HG03060 (cell line): Measurements from ENCODE around the gene PTPN7.
"Not testable (repeated sequence)": the region's sequence is repeated elsewhere in the genome, so short reads cannot be mapped to it uniquely, and the experiment has no call there.

ENCODE experiments used
- ATAC-seq: cut with Tn5 transposase; IDR thresholded peaks from one replicate; pipeline ENCODE4 v1.9.1; 2021; ENCODE audit warnings: low read depth, moderate number of reproducible peaks; ENCODE audit not compliant: unreplicated experiment

PTPN7 gene

DNA sequence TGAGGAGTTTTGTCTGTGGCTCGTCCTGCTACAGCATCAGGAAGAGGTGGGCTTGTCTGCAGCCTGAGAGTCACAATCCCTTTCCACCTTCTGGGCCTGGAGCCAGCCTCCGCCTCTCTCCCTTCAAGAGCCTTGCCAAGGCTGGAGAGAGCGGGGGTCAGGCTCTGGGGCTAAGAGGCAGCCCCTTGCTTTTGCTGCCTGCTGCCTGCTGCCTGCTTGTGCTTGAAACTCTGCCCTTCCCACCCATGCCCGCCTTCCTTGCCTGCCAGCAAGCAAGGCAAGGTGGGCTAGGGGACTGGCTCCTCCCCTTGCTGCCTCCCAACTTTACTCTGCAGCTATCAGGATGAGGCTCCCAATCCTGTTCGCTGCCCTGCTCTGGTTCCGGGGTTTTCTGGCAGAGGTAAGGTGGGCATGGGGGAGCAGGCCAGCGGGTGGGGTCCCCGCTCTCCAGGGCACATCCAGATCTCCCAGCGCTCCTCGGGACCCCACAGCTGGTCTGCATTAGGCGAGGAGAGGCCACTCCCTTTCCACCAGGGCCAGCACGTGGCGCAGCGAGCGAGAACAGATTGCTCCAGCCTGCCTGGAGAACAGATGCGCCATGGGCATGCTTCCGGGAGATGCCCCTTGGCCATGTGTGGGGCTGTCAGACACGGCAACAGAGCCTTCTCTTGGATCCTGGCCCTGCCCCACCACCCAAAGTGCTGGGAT is 7.5 kb upstream of the PTPN7 start:
- ATAC-seq = no peak

DNA sequence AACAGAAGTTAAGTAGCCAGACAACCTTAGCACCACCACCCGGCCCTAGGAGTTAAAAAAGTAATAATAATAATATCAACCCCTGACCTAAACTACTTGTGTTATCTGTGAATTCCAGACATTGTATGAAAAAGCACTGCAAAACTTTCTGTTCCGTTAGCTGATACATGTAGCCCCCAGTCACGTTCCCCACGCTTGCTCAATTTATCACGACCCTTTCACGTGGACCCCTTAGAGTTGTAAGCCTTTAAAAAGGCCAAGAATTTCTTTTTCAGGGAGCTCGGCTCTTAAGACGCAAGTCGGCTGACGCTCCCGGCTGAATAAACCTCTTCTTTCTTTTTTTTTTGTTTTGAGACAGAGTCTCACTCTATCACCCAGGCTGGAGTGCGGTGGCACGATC is 6.7 kb upstream of the PTPN7 start:
- ATAC-seq = not testable (repeated sequence)

DNA sequence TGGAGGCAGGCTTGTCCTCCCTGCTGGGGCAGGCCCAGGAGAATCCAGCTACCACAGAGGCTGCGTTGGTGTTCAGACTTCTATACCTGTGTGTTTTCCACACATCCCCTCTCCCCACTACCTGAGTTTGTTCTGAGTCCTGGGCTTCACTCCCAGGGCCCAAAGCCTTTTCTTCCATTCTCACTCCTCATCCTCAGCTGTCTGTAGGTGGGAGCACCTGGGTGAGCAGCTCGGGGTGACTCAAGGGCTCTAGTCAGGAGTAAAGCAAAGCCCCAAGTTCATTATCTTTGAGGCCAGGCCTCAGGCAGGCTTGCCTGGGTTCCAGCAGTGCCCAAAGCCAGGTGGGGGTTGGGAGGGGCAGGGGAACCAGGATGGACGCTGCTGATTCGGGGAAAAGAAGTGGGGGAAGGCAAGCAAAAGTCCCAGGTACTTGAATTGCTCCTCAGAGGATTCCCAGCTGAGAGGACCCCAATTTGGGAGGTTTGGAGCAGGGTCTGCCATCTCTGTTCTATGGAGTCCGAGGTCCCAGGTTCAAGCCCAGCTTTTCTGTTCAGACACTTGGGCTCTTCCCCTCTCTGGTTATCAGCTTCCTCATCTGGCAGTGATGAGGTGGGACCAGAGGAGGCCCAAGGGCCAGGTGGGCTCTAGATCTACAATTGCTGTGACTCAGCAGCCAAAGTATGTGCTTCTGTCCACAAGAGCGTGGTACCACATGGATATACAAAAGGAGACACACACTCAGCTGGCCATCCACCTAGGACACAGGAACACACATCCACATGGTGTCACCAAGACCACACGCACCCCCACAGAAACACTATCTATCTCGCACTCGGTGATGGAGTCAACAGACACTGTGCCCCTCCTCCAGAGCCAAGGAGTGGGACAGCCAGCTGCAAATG is 5.8 kb upstream of the PTPN7 start:
- ATAC-seq = no peak

DNA sequence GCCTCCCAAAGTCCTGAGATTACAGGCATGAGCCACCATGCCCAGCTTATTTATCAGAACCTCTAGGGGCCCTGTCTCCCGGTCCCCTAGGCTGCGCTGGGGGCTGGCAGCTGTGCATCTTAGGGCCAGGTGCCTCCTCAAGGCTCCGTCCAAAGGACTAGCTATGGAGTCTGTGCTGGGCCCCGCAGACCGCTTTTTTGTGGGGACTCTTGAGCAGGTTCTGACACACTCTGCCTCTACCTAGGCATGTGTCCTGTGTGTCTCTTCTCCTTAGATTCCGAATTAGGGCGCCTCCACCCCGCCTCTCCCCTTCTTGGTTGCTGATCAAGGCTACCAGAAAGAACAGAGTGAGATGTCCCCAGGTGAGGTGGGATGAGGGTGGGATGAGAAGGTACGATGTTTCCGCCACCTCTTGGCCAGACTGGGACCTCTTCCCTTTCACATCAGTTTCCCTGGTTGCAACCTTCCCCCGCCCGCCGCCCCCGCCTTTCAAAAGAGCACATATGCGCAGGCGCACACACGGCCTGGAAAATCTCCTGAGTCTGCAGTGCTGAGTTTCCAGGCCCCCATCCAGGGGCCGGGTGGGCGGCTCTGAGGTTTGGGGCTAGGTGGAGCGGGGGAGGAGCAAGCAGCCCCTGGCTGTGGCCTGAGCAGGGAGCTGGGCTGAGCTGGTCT is 5.0 kb upstream of the PTPN7 start:
- no peak for ATAC-seq

DNA sequence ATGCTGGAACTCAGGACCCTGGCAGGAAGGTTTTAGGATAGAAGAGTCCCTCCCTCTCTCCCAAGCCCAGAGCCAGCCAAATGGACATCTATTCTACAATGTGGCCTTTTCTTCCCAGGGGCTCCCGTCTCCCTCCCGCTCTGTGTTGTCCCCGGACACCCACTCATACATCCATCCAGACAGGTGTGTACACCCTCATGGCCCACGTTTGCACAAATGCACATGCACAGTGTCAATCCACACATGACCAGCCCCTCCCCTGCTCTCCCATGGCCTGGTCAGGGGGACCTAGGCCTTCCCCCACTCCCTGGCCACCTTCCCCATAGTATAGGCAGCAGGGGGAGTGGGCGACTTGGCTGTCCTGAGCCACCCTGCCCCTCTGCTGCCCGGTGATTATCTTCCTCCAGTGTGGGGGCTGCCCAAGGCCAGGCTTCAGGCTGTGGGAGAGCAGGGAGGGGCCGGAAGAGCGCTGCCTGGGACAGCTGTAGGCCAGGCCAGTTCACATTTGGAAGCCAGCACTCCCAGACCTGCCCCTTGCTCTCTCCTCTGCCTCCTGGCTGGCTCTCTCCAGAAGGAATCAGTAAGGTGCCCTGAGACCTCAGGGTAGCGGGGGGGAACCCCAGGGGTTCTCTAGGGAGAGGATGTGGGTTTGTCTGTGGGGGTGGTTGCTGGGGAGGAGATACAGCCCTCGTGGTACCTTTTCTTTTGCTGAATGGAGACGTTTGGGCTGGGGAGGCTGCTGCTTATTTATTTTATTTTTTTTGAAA is 4.1 kb upstream of the PTPN7 start:
- ATAC-seq = no peak

DNA sequence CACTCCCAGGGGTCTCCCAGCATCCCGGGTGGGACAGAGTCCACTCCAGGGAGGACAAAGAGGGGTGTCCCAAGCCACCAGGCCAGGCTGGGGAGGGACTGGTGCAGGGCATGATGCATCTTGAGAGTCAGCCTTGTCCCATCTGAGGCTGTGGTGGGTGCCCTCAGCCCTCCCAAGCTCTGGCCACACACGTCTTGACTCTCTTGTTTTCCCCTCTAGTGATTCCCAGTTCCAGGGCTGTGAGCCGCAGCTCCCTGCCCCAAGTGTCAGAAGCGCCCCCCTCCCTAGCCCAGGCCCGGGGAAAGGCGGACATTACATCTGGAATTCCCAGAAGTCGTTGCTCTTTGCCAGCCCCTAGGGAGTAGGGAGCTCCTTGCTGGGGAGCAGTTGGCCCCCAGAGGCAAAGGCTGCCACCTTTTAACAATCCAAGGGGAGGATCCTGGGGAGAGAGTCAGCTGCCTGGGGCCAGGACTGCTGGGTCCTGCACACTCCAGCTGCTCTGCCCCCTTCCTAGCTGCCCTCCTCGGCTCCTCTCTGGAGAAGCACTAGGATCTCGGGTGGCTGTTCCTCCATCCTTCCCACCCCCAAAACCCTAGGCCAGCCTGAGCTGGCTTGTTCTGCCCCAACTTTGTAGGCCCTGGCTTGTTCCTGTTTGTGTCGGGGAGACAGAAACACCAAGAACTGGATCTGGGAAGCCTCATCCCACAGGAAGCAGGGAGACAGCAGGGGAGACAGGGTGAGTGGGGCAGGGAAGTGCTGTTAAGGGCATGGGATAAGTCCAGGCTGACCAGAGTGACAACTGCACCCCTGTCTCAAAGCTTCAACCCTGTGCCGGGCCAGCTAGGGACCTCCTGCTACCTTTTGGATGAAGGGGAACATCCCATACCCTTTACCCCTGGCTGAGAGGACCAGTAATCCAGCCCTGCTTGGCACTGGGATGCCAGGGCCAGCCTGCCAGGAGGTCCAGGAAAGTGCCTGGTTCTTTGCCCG is 3.2 kb upstream of the PTPN7 start:
- no peak for ATAC-seq

DNA sequence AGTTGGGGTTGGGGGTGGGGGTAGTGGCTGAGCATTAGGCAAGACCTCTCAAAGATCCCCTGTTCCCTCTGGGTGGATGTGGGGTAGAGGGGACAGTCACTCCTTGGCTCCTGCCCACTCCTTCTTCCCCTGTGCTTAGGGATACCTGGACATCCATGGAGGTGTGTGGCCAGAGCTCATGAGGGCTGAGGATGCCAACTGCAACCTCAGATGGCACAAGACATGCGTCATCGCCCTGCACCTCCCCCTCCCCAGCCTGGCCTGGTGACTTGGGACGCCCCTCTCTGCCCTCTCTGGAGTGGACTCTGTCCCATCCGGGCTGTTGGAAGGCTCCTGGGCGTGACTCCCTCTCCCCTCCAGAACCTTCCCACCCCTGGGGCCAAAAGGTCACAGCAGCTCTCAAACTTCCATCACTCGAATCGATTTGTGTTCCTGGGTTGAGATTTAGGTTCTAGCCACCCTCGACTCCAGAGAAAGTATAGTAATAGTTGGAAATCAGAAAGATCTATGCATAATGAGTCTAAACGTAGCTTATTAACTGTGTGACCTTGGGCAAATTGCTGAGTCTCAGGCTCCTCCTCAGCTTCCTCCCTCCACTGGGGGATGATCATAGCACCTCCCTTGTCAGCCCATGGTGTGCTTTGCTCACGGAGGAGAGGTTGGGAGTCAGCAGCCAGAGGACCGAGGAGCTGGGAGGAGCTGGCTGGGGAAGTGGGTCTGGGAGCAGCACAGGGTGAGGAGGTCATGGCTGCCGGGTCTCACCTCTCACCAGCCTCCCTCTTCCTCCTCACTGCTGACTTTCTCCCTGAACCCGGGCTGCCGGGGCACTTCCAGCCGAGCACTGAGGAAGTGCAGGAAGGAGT is 2.2 kb upstream of the PTPN7 start:
- ATAC-seq = no peak

DNA sequence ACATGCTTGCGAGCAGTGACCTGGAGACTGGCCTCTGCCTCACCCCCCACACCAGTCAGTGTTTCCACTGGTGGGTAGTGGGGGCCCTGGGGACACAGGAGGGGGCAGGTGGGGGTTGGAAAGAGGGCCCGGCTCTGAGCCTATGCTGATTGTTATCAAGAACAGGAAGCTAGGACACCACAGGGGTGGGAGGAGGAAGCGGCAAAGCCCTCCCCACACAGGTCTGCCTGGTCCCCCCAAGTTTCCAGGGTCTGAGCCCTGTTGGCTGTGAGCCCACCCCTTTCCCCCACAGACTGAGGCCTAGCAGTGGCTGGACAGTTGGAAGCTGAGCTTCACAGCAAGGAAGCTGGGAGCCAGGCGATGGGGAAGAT is 1.6 kb upstream of the PTPN7 start:
- ATAC-seq = no peak

DNA sequence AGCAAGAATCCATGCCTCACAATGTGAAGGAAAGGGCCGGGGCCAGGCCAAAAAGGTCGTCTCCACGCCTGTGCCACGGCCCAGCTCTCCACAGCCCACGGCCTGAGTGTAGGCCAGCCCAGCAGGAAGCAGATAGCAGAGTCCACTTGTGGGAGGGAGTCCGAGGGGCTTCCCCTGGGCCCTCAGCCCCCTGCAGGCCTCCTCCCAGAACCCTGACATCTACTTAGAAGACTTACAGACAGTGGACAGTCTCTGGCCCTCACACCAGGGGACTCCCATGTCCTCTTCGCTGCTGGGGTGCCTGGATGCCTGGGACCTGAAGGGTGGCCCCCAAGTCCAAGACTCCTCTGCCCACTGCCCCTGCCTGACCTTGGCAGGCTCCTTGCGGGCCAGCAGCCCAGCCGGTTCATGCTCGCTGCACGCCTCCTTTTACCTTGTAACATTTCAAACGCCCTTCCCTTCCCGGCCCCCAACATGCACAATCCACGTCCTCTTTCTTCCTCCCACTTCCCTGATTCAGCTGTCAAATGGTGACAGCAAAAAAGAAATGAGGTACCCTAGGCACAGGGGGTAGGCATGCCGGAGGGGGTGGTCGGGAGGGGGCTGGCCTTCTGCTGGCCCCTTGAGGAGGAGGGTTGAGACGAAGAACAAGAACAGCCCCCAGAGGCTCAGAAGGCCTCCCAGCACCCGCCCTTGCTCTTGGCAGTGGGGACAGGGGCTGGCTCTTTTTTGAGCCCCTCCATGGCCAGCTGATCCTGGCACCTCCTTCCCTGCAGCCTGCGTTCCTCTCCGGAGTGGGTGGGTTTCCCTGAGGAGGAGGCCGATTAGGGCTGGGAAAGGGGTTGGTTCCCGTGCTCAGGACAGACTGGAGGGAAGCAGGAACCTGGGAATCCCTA is 997 bp upstream of the PTPN7 start:
- no peak for ATAC-seq

DNA sequence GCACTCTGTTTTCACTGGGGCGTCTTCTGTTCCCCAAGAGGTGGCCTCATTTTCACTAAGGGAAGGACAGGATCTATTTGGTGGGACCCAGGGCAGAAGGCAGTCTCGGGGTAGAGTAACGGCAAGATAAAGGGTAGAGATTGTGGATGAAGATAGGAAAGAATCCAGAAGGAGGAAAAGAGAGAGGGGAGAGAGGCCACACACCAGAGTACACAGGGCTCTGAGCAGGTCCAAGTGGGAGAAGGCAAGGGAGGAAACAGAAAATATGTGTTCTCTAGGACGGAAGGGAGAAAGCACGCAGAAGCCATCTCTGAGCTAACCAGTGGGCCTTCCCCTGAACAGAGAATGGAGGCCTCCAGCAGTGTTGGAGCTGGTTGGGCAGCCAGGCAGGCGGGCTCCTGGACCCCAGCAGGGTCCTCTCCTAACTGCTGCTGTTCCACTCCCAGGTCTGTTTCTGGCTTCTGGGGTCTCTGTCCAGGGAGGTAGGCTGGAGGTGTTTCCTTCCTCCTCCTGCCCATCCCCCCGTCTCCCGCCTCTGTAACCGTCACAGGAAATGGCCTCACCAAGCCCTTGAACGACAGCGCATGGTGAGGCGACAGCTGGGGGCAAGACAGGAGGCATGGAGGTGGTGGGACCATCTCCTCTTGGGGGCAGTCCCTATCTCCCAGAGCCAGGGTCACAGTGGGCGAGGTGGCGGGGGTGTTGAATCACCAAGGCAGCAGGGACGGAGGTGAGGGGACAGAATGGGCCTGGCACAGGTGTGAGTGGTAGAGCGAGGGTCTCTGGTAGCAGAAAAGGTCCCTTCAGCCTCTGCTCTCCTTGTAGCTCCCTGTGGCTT is 649 bp downstream of the PTPN7 start:
- ATAC-seq = no peak

DNA sequence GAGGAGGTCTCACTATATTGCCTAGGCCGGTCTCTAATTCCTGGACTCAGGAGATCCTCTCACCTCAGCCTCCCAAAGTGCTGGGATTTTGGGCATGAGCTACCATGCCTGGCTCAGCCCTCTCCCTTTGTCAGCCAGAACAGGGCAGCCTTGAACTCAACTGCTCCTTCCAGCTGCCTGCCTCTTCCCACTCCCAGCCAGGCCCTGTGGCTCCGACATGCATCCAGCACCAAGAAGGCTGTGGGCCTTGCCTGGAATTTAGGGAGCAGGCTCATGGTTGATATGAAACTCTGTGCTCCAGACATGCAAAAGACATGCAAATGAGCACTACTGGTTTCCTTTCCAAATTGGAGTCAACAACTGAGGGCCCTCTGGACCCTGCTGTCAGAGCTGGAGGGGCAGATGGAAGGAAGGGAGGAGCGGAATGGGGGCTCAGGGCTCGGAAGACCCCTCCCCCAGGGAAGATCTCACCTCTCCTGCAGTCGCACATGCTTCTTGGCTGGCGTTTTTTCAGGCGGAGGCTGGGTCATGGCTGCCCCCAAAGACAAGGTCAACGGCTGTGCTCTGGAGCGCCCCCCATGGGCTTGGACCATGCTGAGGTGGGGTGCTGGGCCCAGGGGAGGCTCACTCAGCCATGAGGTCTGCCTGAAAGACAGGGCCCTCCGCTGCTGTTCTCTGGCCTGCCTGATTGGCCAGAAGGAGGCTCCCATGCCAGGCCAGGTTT is 1.4 kb downstream of the PTPN7 start:
- no peak for ATAC-seq

DNA sequence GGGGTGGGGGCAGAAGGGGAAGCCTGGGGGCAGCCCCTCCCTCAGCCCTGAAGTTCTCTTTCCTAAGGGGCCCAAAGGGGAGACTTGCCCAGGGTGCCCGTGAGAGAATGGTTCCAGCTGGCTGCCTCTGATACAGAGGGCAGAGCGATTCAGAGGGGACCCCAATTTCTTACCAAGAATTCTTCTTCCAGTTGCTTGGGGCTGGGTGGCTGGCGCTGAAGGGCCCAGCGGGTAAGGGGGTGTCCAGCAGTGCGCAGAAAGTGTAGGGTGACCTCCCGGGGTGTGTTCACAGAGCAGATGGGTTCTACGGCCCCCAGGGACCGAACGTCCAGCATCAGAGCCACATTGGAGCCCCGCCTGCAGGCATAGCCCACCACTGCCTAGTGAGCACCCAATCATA is 2.5 kb downstream of the PTPN7 start:
- no peak for ATAC-seq

DNA sequence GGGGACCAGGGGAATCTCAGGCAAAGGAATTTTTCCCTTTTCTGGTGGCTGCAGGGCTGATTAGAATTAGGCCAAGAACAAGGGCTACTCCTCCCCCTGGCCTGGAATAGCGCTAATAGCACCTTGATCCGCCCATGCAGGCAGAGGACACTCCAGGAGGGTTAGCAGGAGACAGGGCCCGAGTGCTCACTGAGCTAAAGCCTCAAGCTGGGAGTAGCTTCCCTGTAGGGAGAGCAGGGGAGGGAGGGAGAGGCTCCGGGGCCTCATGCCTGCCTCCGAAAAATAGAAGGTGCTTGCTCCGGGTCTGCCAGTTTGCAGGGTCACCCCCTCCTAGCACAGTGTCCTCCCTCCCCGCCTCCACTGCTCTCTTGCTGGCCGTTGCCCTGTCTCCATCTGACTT is 3.8 kb downstream of the PTPN7 start:
- no peak for ATAC-seq

DNA sequence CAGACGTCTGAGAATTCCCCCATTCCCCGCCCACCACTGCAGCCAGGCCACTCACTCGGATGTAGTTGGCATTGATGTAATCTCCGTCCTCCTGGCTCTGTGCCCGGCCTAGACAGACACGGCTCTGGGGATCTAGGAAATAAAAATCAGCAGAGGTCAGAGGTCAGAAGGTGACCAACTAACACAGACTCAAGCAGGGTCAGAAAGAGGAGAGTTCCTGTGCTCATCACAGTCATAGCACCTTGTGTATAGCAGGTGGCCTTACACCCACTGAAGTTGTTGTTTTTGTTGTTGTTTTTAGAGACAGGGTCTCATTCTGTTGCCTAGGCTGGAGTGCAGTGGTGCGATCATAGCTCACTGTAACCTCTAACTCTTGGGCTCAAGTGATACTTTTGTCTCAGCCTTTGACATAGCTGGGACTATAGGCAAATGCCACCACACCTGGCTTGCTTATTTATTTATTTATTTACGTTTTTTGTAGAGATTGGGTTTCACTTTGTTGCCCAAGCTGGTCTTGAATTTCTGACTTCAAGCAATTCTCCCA is 4.9 kb downstream of the PTPN7 start:
- ATAC-seq = no peak

DNA sequence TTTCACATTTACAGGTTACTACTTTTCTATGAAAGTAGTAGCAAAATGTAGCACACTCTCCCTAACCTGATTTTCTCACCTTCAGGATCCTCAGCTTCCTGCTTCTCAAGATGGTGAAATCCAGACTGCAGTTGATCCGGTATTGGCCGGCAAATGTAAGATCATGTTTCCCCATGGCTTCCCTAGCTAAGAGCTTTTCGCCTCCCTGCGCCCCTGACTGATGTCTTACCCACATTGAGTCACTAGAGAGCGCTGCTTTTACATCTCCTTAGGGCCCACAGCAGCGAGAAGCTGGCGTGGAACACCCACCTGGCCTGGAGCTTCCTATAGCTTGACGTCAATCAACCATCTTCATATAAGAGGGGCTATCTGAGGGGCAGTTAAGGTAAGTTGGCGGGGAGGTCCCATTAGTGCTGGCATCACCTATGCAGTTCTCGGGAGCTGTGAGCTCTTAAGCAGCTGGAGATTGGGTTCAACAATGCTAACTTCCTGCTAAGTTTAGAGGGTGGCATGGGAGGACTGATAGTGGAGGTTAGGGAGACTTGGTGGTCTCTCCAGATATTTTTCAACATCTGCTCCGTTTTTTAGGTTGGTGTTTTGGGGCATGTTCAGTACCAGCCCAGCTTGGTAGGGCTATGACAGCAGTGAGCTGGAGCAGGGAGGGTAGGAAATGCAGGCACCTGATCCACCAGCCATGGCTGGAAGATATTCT is 5.5 kb downstream of the PTPN7 start:
- no peak for ATAC-seq
